NCI-H2107 (cell line): ENCODE data around the gene FAM13A.
"Not testable (repeated sequence)": the region's sequence is repeated elsewhere in the genome, so short reads cannot be mapped to it uniquely, and the experiment has no call there.

Source experiments
- DNase-seq: peaks from one replicate; lab custom pipeline; 2025; lab: John Stamatoyannopoulos, UW

FAM13A gene

DNA sequence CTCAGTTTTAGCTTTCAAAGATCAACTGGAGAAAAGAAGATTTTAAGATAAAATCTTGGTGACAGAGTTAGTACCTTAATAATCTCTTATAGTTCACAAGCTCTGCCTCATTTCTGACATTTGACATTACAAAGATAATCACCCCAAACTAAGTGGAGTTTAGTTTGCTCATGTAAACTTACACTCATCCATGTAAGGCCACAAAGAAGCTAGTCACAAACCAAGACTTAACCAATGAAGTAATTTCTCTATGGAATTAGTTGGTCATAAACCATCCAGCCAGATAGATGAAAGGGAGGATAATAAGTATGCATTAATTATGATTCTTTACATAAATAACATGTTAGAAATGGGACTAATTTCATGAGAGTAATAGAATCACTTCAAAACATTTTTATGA is 159.2 kb downstream of the FAM13A start:
- no peak for DNase-seq

DNA sequence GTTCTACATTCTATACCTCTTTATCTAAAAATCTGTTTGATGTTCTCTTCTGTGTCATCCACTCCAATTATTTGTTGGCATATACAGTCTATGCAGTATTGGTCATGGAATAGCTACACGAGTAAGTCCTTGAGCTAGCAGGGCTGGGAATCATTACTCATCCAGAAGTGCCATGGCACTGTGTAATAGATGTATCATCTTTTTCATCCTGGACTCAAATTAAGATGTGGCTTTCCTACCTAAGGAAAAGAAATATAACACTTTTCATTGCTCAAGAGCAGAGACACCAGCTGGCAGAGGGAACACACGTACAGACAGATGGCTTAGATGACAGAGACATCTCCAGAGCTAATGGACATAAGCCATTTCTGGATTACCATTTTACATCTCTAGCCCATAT is 159.8 kb downstream of the FAM13A start:
- DNase-seq = no peak

DNA sequence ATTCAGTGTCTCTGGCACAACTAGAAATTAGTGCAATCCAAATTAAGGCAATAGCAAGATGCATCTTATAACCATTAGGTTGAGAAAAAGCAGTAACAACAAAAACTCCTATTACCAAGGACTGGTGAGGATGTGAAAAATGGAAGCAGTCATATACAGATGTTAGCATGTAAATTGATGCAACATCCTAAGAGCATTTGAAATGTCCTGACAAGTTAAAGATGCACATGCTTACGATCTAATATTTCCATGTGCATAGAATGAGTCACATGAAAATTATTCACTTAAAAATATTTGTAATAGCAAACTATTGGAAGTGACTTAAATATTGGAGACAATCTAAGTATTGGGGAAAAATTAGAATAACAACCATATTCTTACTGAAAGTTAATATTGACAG is 163.0 kb downstream of the FAM13A start:
- DNase-seq = no peak

DNA sequence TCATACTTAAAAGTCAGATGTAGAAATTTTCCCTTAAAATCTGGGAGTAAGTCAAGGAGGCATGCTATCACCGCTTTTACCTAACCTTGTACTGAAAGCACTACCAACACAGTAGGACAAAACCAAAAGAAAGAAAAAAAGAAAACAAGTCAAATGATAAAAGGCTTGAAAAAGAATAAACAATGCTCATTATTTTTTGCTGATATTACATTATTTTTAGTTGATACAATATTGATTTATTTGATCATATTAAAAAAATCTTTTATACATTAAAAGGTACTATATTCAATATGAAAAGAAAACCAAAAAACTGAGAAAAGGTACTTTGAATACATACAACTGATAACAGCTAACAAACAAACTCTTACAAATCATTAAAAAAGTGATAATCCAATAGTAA is 164.3 kb downstream of the FAM13A start:
- DNase-seq = no peak

DNA sequence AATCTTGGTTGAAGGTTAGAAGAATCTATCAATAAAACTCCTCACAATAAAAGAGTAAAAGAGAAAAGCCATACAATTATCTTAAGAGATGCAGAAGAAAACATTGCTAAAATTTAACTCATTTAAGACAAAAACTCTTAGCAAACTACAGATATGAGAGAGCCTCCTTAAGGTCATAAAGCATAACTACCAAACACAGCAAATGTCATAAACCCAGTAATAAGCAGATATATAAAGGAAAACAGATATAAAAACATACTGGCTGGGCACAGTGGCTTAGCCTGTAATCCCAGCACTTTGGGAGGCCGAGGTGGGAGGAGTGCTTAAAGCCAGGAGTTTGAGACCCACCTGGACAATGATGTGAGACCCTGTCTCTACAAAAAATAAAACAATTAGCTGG is 165.3 kb downstream of the FAM13A start:
- no peak for DNase-seq

DNA sequence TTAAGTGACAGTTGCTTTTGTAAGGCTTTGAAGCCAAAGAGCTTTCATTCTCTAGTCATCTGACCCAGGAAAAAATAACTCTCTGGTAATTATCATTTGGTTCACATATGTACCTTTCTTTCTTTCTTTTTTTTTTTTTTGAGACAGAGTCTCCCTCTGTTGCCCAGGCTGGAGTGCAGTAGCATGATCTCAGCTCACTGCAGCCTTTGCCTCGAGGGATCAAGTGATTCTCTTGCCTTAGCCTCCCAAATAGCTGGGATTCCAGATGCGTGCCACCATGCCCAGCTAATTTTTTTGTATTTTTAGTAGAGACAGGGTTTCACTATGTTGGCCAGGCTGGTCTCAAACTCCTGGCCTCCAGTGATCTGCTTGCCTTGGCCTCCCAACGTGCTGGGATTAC is 169.6 kb downstream of the FAM13A start:
- DNase-seq = not testable (repeated sequence)

DNA sequence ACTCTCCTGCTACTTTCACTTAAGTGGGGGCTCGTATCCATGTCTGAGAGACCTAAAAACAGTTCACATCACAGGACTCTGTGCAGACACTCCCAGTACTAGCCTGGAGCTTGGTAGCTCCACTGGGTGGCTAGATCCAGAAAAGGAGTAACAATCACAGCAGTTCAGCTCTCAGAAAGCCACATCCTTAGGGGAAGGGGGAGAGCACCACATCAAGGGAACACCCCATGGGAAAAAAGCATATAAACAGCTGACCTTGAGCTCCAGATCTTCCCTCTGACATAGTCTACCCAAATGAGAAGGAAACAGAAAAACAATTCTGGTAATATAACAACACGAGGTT is 175.8 kb downstream of the FAM13A start:
- DNase-seq = no peak

DNA sequence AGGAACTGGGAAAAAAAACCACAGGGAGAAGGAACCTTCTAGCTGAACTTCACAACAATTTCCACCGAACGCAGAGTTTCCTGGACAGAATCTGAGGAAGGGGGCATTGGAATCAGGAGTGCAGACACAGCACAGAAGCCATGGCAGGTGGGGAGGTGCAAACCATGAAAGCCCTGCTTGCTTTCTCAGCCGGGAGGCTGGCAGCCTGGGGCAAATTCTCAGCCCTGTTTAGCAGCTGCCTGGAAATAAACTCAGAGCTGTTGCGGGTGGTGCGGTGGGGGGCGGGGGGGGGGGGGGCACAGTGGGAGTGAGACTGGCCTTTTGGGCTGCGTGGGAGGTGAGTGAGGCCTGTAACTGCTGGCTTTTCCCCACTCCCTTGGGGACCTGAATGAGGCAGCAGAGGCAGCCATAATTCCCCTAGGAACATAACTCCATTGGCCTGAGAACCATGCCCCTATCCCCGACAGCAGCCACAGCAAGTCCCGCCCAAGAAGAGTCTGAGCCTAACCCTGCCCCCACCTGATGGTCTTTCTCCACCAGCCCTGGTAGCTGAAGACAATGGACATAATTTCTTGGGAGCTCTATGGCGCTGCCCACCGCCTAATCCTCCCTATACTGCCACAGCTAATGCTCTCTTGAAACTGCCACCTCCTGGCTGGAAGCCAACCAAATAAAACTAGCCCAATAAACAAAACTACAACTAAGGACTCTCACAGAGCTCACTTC is 176.3 kb downstream of the FAM13A start:
- peak; percentile 23 for DNase-seq

DNA sequence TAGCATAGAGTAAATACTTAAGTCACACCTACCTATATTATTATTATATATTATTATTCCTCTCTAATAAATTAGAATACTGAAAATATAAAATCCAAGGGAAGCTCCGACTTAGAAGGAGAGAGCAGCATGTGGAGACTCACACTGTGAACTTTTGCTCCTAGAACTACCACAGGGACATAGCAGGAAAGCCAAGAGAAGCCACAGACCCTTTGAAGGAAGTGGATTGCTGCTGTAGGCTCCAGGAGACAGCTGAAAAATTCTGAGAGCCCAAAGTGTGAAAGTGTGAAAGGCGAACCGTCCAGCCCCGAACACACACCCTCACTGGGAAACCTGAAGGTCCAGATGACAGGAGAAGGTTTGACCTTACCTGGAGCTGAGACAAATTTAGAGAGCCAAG is 177.0 kb downstream of the FAM13A start:
- DNase-seq = no peak

DNA sequence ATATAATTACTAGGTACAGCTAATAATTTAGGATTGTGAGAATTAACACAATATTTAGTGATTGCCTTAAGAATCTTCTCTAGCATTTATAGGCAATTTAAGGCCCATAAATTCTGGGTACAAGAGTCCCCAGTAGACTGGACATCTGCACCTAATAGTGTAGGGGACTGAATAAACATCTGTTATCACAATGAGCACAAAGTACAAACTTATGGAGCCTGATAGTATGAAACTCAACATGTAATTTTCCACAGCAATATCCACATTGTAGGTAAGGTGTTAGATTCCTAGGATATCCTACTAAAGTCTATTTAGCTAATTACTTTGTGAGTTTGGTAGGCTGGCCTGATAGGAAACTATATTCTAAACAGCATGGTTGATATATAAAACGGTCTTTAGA is 178.3 kb downstream of the FAM13A start:
- no peak for DNase-seq

DNA sequence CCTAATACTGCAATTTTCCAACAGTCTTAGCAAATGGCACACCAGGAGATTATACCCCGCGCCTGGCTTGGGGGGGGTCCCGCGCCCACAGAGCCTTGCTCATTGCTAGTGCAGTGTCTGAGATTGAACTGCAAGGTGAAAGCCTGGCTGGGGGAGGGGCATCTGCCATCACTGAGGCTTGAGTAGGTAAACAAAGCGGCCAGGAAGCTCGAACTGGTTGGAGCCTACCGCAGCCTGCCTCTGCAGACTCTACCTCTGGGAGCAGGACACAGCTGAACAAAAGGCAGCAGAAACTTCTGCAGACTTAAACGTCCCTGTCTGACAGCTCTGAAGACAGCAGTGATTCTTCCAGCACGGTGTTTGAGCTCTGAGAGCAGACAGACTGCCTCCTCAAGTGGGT is 186.6 kb downstream of the FAM13A start:
- no peak for DNase-seq

DNA sequence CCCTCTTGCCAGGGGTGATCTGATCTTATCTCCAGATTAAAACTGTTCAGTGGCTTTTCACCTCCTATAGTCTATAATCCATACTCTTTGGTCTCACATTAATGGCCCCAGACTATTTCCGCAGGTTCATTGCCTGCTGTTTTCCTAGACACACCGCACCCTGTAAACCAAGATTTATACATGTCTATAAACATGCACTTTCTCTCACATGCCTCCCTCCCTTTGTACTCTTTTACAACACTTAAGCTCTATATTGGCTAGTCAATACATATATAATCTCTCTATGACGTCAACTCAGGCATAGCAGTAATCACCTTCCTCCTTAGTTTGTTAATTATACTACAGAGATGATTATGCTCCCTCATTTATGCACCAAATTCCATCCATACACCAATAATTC is 188.5 kb downstream of the FAM13A start:
- DNase-seq = no peak

DNA sequence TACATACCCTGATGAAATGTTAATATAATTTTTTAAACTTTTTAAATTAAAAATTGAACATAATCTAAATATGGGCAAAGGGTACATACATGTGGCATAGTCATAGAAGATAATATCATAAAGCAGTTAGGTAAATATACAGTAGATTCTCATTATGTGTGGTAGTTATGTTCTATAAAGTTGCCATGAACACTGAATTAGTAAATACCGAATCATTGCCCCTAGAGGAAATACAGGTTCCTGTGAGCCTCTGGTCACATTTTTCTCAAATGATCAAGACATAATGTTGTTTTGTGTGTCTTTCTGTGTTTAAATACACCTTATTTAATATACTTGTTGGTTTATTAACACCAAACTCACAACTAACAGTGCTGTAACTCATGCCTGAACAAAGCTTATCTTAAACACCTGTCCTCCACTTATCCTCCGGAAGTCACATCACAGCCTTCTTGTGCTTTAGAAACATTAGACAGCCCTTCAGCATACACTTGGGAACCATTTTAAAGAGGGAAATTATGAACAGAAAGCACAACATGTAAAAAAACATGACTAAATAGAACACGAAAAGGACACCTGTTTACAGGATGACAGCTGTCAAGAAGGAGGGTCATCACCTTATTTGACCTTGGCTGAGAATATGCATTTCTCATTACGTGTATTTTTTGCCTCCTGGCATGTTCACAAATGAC is 190.0 kb downstream of the FAM13A start:
- DNase-seq = peak; percentile 7

DNA sequence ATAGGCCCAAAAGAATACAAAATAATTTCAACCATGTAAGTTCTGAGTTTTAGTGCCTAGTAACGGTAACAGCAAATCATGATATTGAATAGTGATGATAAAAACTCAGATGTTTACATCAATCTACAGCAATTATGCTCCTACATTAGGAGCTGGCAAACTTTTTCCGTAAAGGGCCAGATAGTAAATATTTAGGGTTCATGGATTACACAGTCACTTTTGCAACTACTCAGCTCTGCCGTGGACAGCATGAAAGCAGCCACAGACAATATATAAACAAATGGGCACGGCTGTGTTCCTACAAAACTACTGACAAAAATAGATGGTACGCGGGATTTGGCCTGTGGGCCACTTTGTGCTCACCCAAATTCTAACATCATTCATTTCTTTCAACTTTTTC is 191.5 kb downstream of the FAM13A start:
- DNase-seq = no peak

DNA sequence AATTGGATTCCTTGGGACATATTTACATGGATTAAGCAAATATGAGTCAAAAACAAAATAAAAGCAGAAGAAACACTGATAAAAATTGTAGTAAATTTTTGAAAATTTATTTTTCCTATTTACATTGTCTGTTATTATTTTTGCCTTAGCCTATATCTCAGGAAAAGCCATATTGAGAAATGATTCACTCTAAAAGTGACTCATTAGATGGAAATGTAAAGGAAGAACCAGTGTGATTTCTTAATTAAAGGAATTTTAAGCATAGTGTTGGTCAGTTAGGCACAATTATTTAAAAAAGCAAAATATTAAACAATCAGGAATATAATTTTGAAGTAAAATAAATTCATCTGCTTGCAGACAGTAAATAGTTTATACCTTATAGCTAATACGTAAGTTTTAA is 191.9 kb downstream of the FAM13A start:
- no peak for DNase-seq

DNA sequence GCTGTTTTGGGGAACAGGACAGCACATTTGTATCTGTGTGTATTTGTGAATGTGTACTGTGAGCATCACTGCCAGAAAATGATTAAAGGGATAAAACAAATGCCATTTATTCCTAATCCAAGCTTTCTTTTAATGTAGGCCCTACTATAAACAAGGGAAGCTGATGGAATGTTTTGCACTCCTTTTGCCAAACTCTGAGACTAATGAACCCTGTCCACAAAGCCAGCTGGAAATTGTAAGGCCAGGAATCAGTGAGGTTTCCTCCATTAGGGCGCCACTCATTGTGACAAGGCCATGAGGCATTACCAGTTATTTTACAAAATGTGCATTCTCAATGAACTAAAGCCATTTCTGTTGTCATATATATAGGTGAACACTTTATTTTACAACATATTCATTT is 196.4 kb downstream of the FAM13A start:
- no peak for DNase-seq

DNA sequence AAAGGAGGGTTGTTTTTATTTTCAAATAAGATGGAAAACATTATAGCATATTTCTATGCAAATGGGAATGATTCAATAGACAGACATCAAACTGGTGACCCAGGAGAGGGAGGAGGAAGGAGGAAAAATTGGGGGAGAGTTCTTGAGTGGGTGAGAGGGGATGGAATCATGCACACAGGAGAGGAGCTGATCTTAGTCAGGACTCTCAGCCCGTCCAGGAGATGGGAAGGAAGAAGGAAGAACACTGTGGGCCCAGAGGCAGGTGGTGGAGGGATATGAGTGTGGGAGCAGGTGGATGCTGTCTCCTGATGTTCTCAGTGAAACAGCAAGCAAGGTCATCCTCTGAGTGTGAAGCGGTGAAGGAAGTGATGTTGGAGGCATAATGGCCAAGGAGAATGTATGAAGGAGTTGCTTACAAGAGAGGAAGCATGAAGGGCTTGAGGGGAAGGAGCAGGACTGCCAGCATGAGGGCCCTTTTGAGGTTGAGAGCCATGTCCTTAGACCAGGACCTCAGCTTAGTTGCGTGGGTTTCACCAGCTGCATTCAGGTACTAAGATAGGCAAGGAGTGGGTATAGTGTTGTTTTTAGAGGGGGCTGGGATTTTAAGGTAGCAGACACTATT is 197.7 kb downstream of the FAM13A start:
- no peak for DNase-seq

DNA sequence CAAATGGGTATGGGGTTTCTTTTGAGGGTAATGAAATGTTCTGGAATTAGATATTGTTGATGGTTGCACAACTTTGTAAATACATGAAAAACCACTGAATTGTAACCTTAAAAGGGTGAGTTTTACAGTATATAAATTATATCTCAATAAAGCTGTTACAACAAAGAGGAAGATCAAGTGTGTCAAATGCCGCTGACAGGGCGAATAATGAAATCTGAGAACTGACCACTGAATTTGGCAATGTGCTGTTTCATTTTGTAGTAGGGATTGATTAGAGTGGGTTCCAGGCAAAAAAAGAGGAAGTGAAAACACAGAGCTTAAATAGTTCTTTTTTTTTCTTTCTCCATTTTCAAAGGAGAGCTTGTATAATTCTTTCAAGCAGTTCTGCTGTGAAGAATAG is 198.2 kb downstream of the FAM13A start:
- DNase-seq = no peak

DNA sequence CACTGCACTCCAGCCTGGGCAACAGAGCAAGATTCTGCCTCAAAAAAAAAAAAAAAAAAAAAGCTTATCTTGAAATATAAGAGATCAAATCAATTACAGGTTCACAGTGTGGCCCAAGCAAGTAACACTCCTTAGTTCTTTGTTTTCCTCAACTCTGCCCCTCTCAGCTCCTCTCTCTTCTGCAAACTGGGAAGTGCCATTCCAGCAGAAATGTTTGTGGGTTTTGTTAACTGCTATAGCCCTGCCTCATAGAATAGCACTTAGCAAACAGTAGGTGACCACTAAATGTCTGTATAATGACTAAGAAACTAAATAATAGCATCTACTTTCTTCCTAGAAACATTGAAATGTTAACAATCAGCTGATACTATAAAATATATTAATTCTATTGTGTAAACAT is 199.4 kb downstream of the FAM13A start:
- DNase-seq = no peak

DNA sequence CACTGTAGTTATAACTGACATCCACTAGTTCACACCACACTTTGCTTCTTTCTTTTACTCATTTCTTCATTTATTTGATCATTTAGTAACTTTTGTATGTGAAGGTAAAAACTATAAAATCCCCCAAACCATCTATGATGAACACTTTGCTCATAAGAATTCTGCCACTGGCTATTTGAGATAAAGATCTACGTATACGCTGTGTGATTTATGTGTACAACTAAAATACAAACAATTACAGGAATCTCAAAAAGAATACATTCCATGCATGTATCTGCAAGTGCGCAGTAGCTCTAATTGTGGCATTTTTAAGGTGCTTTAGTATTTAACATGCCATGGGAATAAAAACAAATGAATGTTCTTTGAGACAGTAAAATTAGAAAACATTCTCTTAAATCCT is 202.5 kb downstream of the FAM13A start:
- DNase-seq = no peak

DNA sequence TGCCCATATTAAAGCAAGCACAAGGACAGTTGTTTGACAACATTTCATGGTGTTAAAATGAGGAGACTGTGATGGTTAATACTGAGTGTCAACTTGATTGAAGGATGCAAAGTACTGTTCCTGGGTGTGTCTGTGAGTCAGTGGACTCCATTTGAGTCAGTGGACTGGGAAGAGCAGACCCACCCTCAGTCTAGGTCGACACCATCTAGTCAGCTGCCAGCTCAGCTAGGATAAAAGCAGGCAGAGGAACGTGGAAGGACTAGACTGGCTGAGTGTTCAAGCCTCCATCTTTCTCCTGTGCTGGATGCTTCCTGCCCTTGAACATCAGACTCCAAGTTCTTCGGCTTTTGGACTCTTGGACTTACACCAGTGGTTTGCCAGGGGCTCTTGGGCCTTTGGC is 203.4 kb downstream of the FAM13A start:
- DNase-seq = not testable (repeated sequence)

DNA sequence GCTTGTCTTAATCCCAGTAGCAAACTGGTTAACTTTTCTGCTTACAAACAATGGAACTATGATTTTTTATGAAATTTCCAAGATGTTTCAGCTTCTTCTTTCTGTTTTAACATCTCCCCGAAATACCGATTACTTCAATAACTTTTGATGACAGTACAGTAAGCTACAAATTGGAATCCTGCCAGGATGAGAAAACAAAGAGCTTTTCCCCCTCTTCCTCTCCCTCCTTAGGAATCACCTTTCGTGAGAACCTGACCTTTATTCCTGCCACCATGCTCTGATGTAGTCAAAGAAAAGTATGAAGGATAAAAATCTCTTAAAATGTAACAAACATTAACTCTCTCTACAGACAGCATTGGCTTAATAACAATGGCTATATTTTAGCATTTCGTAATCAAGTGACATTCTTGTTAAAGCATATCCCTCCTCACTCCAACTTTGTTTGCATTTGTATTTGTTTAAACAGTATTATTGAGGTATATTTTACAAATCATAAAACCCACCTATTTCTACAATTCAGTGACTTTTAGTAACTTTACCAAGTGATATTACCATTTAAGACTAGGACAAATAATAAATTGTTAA is 210.7 kb downstream of the FAM13A start:
- DNase-seq = no peak

DNA sequence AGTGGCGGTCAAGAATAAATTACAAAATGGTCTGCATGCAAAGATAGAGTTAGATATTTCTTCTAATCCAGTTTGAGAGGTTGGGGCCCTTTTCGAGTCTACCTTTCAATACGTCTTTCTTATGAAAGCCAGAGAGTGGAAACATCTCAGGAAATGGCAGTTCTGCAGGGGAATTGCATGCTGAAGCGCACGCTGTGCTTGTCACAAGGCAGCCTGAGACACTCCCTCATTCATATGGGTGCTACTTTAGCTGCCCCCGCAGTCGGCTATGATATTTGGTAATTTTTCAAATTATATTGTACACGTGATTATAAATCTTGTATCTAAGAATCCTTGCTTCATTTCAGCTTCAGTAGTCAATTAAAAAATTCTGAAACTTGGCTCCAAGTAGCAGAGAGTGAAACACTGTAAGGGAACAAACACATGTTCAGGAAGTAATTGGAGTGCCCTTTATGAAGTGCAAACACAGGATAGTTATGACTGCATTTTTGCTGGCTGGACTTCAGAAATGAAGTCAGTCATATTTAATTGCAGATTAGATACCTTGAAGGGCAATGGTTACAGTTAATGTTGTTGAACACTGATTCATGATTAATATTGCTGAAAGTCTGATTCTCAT is 213.8 kb downstream of the FAM13A start:
- no peak for DNase-seq
